Naive thymus-derived CD4-positive, alpha-beta T cell (primary cell): ENCODE measurements around the gene COBLL1. TPM values are rescaled to one million over a fixed set of nuclear protein-coding genes. Genes with fewer than 3 reads are reported as not detected.

Source experiments
- ATAC-seq: fragments of 150-1000 bp; cut with Tn5 transposase; 2 replicates; pipeline ENCODE4 v1.10.0; 2021; ENCODE audit warnings: mild to moderate bottlenecking, moderate library complexity
- CTCF ChIA-PET: fragments of 350-600 bp; sonication (Branson Sonifier 250); formaldehyde crosslinking; loops from one replicate; lab custom pipeline; 2021; ENCODE audit warnings: antibody characterized with exemption; lab: Charles Lee
- POLR2A ChIA-PET: fragments of 350-600 bp; sonication (Branson Sonifier 250); formaldehyde crosslinking; loops from one replicate; lab custom pipeline; 2021; ENCODE audit warnings: antibody characterized with exemption, inconsistent platforms; lab: Charles Lee
- DNase-seq, 9 donors: peaks; one replicate each; pipeline versions ENCODE4 v3.0.0 to v3.0.0-alpha.2; 2020 to 2022; ENCODE audit warnings: mixed read lengths in 1 of 9
- H3K27ac ChIP-seq: one replicate; pipeline ENCODE4 v1.7.0; 2013; ENCODE audit warnings: mild to moderate bottlenecking, low read depth, low read length, moderate library complexity
- H3K27me3 ChIP-seq, 2 donors: one replicate each; pipeline ENCODE4 v1.7.0; 2013; ENCODE audit warnings: low read length in 2 of 2, mild to moderate bottlenecking in 2 of 2, moderate library complexity in 2 of 2; ENCODE audit not compliant: control insufficient read depth in 2 of 2, insufficient read depth in 2 of 2
- H3K36me3 ChIP-seq, 3 experiments: 1 replicate in 2 of 3; 2 replicates in 1 of 3; pipeline ENCODE4 v1.7.0; 2013; ENCODE audit warnings: low read length in 3 of 3, mild to moderate bottlenecking in 3 of 3, moderate library complexity in 1 of 3; ENCODE audit not compliant: insufficient read depth in 3 of 3, control insufficient read depth in 2 of 3
- H3K4me1 ChIP-seq, 2 donors: one replicate each; pipeline ENCODE4 v1.7.0; 2013; ENCODE audit warnings: low read length in 2 of 2, mild to moderate bottlenecking in 2 of 2, moderate library complexity in 1 of 2; ENCODE audit not compliant: control insufficient read depth in 2 of 2, insufficient read depth in 2 of 2
- H3K4me3 ChIP-seq: 2 replicates; pipeline ENCODE4 v1.7.0; 2013; ENCODE audit warnings: mild to moderate bottlenecking, low read length
- H3K9me3 ChIP-seq, 3 experiments: 1 replicate in 2 of 3; 2 replicates in 1 of 3; pipeline ENCODE4 v1.7.0; 2013; ENCODE audit warnings: low read length in 3 of 3; ENCODE audit not compliant: control insufficient read depth in 2 of 3
- H3K27ac Mint-ChIP-seq, 9 donors: one replicate each; pipeline ENCODE4 v1.8.0; 2020 to 2022; ENCODE audit warnings: mixed read lengths in 9 of 9, mild to moderate bottlenecking in 8 of 9, moderate library complexity in 5 of 9, inconsistent platforms in 2 of 9
- H3K27me3 Mint-ChIP-seq, 5 donors: one replicate each; pipeline ENCODE4 v1.8.0; 2021 to 2022; ENCODE audit warnings: mixed read lengths in 5 of 5, mild to moderate bottlenecking in 1 of 5
- H3K36me3 Mint-ChIP-seq, 5 donors: one replicate each; pipeline ENCODE4 v1.8.0; 2020 to 2022; ENCODE audit warnings: mixed read lengths in 5 of 5, mild to moderate bottlenecking in 3 of 5, inconsistent platforms in 1 of 5
- H3K4me1 Mint-ChIP-seq, 7 donors: one replicate each; pipeline ENCODE4 v1.8.0; 2020 to 2022; ENCODE audit warnings: mixed read lengths in 7 of 7, mild to moderate bottlenecking in 3 of 7, inconsistent platforms in 1 of 7
- H3K4me3 Mint-ChIP-seq, 10 donors: one replicate each; pipeline ENCODE4 v1.8.0; 2020 to 2022; ENCODE audit warnings: mild to moderate bottlenecking in 10 of 10, mixed read lengths in 10 of 10, moderate library complexity in 6 of 10, inconsistent platforms in 2 of 10
- H3K9me3 Mint-ChIP-seq, 11 donors: one replicate each; pipeline ENCODE4 v1.8.0; 2020 to 2022; ENCODE audit warnings: mixed read lengths in 11 of 11, mild to moderate bottlenecking in 4 of 11, inconsistent platforms in 1 of 11, moderate library complexity in 1 of 11
- intact Hi-C, 2 donors: fragments of 100-400 bp; cut with micrococcal nuclease; formaldehyde crosslinking; loops; one replicate each; pipeline ENCODE4 v1.15.1; 2023
- polyA plus RNA-seq, 2 donors: library from polyadenylated mRNA; unstranded; fragments of 300-500 nt; fragmentation: Illumina TruSeq; gene quantifications; one replicate each; pipeline ENCODE4 v1.2.3, GENCODE V29; 2021
- total RNA-seq, 6 experiments: library from RNA in 5 of 6; stranded (reverse) in 5 of 6; gene quantifications; 1 replicate in 5 of 6; 2 replicates in 1 of 6; pipeline ENCODE4 v1.2.3 and lab custom pipeline; 2021 to 2026

The COBLL1 gene
- total and polyA plus RNA-seq, 7 experiments from 2014 or later, result 0.22 to 8.0 (median 0.57) TPM; not detected in 2

GRCh38 chr2:164754157-164755093, 87.2 kb downstream of the COBLL1 start:
- no peaks in the 10 kb centered on the region for H3K27me3 ChIP-seq
- ATAC-seq, result peak; percentile 27
- no peaks in the 10 kb centered on the region for H3K9me3 ChIP-seq
- Mint-ChIP-seq H3K27ac (no peak overlapping the region), H3K4me3 (no peak overlapping the region), H3K36me3 (no peaks in the 10 kb centered on the region), H3K27me3 (no peaks in the 10 kb centered on the region), H3K4me1 (no peaks in the 10 kb centered on the region), H3K9me3 (peaks cover 0 to 8% (median 0%) of the 10 kb centered on the region in 11 donors)
- no peaks in the 10 kb centered on the region for H3K4me1 ChIP-seq
- CTCF ChIA-PET, result no interaction called here
- no peaks in the 10 kb centered on the region for H3K36me3 ChIP-seq
- intact Hi-C loops, result no loop called here
- POLR2A ChIA-PET, result no interaction called here
- H3K4me3 ChIP-seq, result no peak overlapping the region
- no peak for DNase-seq
- no peak overlapping the region for H3K27ac ChIP-seq

- no peaks in the 10 kb centered on the region for H3K36me3 Mint-ChIP-seq
- ATAC-seq (no peak), DNase-seq (no peak)
- H3K27ac ChIP-seq, result no peak overlapping the region
- intact Hi-C loops, result no loop called here
- H3K4me1 Mint-ChIP-seq, result no peaks in the 10 kb centered on the region
- no peak overlapping the region for H3K4me3 Mint-ChIP-seq
- no peaks in the 10 kb centered on the region for H3K27me3 Mint-ChIP-seq
- H3K9me3 ChIP-seq, result no peaks in the 10 kb centered on the region
- no peaks in the 10 kb centered on the region for H3K4me1 ChIP-seq
- no peaks in the 10 kb centered on the region for H3K27me3 ChIP-seq
- CTCF ChIA-PET, result no interaction called here
- H3K4me3 ChIP-seq, result no peak overlapping the region
- no peak overlapping the region for H3K27ac Mint-ChIP-seq
- H3K36me3 ChIP-seq, result no peaks in the 10 kb centered on the region
- H3K9me3 Mint-ChIP-seq, result peaks cover 0 to 8% (median 0%) of the 10 kb centered on the region in 11 donors
- POLR2A ChIA-PET, result no interaction called here
Measured at GRCh38 chr2:164752956-164753355, 88.7 kb downstream of the COBLL1 start.

- Mint-ChIP-seq H3K27ac (no peak overlapping the region), H3K27me3 (no peaks in the 10 kb centered on the region)
- ATAC-seq, result no peak
Measured at GRCh38 chr2:164747783-164748433, 93.7 kb downstream of the COBLL1 start.

GRCh38 chr2:164747140-164747539, 94.5 kb downstream of the COBLL1 start:
- Mint-ChIP-seq H3K4me1 (no peaks in the 10 kb centered on the region), H3K27ac (no peak overlapping the region), H3K9me3 (peaks cover 0 to 8% (median 0%) of the 10 kb centered on the region in 11 donors), H3K27me3 (no peaks in the 10 kb centered on the region), H3K4me3 (no peak overlapping the region), H3K36me3 (no peaks in the 10 kb centered on the region)
- Histone ChIP-seq H3K36me3 (no peaks in the 10 kb centered on the region), H3K9me3 (no peaks in the 10 kb centered on the region), H3K4me3 (no peak overlapping the region), H3K27me3 (no peaks in the 10 kb centered on the region), H3K4me1 (no peaks in the 10 kb centered on the region), H3K27ac (no peak overlapping the region)
- ChIA-PET CTCF (no interaction called here), POLR2A (no interaction called here)
- no peak for DNase-seq
- intact Hi-C loops, result no loop called here
- no peak for ATAC-seq

More at GRCh38 chr2:164747783-164748433, 93.7 kb downstream of the COBLL1 start:
- H3K9me3 Mint-ChIP-seq, result peaks cover 0 to 8% (median 0%) of the 10 kb centered on the region in 11 donors
- ChIA-PET POLR2A (no interaction called here), CTCF (no interaction called here)
- DNase-seq, result no peak
- Histone ChIP-seq H3K4me1 (no peaks in the 10 kb centered on the region), H3K27me3 (no peaks in the 10 kb centered on the region), H3K36me3 (no peaks in the 10 kb centered on the region), H3K9me3 (no peaks in the 10 kb centered on the region), H3K4me3 (no peak overlapping the region), H3K27ac (no peak overlapping the region)
- H3K36me3 Mint-ChIP-seq, result no peaks in the 10 kb centered on the region
- intact Hi-C loops, result no loop called here
- no peak overlapping the region for H3K4me3 Mint-ChIP-seq
- no peaks in the 10 kb centered on the region for H3K4me1 Mint-ChIP-seq

GRCh38 chr2:164746713-164747112, 94.9 kb downstream of the COBLL1 start:
- no peaks in the 10 kb centered on the region for H3K36me3 Mint-ChIP-seq
- CTCF ChIA-PET, result no interaction called here
- no peak overlapping the region for H3K27ac Mint-ChIP-seq

GRCh38 chr2:164745012-164745797, 96.4 kb downstream of the COBLL1 start:
- Histone ChIP-seq H3K9me3 (no peaks in the 10 kb centered on the region), H3K27ac (no peak overlapping the region), H3K4me1 (no peaks in the 10 kb centered on the region), H3K27me3 (no peaks in the 10 kb centered on the region), H3K4me3 (no peak overlapping the region), H3K36me3 (no peaks in the 10 kb centered on the region)
- DNase-seq (no peak), ATAC-seq (no peak)
- Mint-ChIP-seq H3K9me3 (peaks cover 0 to 10% (median 0%) of the 10 kb centered on the region in 11 donors), H3K36me3 (no peaks in the 10 kb centered on the region), H3K27ac (no peak overlapping the region), H3K4me3 (no peak overlapping the region), H3K4me1 (no peaks in the 10 kb centered on the region), H3K27me3 (peaks cover 0 to 4% (median 0%) of the 10 kb centered on the region in 5 donors)
- ChIA-PET CTCF (no interaction called here), POLR2A (no interaction called here)
- intact Hi-C loops, result no loop called here

More at GRCh38 chr2:164746713-164747112, 94.9 kb downstream of the COBLL1 start:
- POLR2A ChIA-PET, result no interaction called here
- ATAC-seq (no peak), DNase-seq (no peak)
- intact Hi-C loops, result no loop called here
- Histone ChIP-seq H3K9me3 (no peaks in the 10 kb centered on the region), H3K36me3 (no peaks in the 10 kb centered on the region), H3K27ac (no peak overlapping the region), H3K4me3 (no peak overlapping the region), H3K27me3 (no peaks in the 10 kb centered on the region), H3K4me1 (no peaks in the 10 kb centered on the region)
- H3K4me1 Mint-ChIP-seq, result no peaks in the 10 kb centered on the region
- peaks cover 0 to 4% (median 0%) of the 10 kb centered on the region in 5 donors for H3K27me3 Mint-ChIP-seq
- no peak overlapping the region for H3K4me3 Mint-ChIP-seq
- H3K9me3 Mint-ChIP-seq, result peaks cover 0 to 11% (median 0%) of the 10 kb centered on the region in 11 donors
